Naive thymus-derived CD4-positive, alpha-beta T cell (primary cell): ENCODE results near the gene FAM13B. TPM values are rescaled to one million over a fixed set of nuclear protein-coding genes. Genes with fewer than 3 reads are reported as not detected.

Experiments
- ATAC-seq: fragments of 150-1000 bp; cut with Tn5 transposase; 2 replicates; pipeline ENCODE4 v1.10.0; 2021; ENCODE audit warnings: mild to moderate bottlenecking, moderate library complexity
- CTCF ChIA-PET: fragments of 350-600 bp; sonication (Branson Sonifier 250); formaldehyde crosslinking; loops from one replicate; lab custom pipeline; 2021; ENCODE audit warnings: antibody characterized with exemption; lab: Charles Lee
- POLR2A ChIA-PET: fragments of 350-600 bp; sonication (Branson Sonifier 250); formaldehyde crosslinking; loops from one replicate; lab custom pipeline; 2021; ENCODE audit warnings: antibody characterized with exemption, inconsistent platforms; lab: Charles Lee
- DNase-seq, 9 donors: peaks; one replicate each; pipeline versions ENCODE4 v3.0.0 to v3.0.0-alpha.2; 2020 to 2022; ENCODE audit warnings: mixed read lengths in 1 of 9
- H3K27ac ChIP-seq: one replicate; pipeline ENCODE4 v1.7.0; 2013; ENCODE audit warnings: mild to moderate bottlenecking, low read depth, low read length, moderate library complexity
- H3K27me3 ChIP-seq, 2 donors: one replicate each; pipeline ENCODE4 v1.7.0; 2013; ENCODE audit warnings: low read length in 2 of 2, mild to moderate bottlenecking in 2 of 2, moderate library complexity in 2 of 2; ENCODE audit not compliant: control insufficient read depth in 2 of 2, insufficient read depth in 2 of 2
- H3K36me3 ChIP-seq, 3 experiments: 1 replicate in 2 of 3; 2 replicates in 1 of 3; pipeline ENCODE4 v1.7.0; 2013; ENCODE audit warnings: low read length in 3 of 3, mild to moderate bottlenecking in 3 of 3, moderate library complexity in 1 of 3; ENCODE audit not compliant: insufficient read depth in 3 of 3, control insufficient read depth in 2 of 3
- H3K4me1 ChIP-seq, 2 donors: one replicate each; pipeline ENCODE4 v1.7.0; 2013; ENCODE audit warnings: low read length in 2 of 2, mild to moderate bottlenecking in 2 of 2, moderate library complexity in 1 of 2; ENCODE audit not compliant: control insufficient read depth in 2 of 2, insufficient read depth in 2 of 2
- H3K4me3 ChIP-seq: 2 replicates; pipeline ENCODE4 v1.7.0; 2013; ENCODE audit warnings: mild to moderate bottlenecking, low read length
- H3K9me3 ChIP-seq, 3 experiments: 1 replicate in 2 of 3; 2 replicates in 1 of 3; pipeline ENCODE4 v1.7.0; 2013; ENCODE audit warnings: low read length in 3 of 3; ENCODE audit not compliant: control insufficient read depth in 2 of 3
- H3K27ac Mint-ChIP-seq, 9 donors: one replicate each; pipeline ENCODE4 v1.8.0; 2020 to 2022; ENCODE audit warnings: mixed read lengths in 9 of 9, mild to moderate bottlenecking in 8 of 9, moderate library complexity in 5 of 9, inconsistent platforms in 2 of 9
- H3K27me3 Mint-ChIP-seq, 5 donors: one replicate each; pipeline ENCODE4 v1.8.0; 2021 to 2022; ENCODE audit warnings: mixed read lengths in 5 of 5, mild to moderate bottlenecking in 1 of 5
- H3K36me3 Mint-ChIP-seq, 5 donors: one replicate each; pipeline ENCODE4 v1.8.0; 2020 to 2022; ENCODE audit warnings: mixed read lengths in 5 of 5, mild to moderate bottlenecking in 3 of 5, inconsistent platforms in 1 of 5
- H3K4me1 Mint-ChIP-seq, 7 donors: one replicate each; pipeline ENCODE4 v1.8.0; 2020 to 2022; ENCODE audit warnings: mixed read lengths in 7 of 7, mild to moderate bottlenecking in 3 of 7, inconsistent platforms in 1 of 7
- H3K4me3 Mint-ChIP-seq, 10 donors: one replicate each; pipeline ENCODE4 v1.8.0; 2020 to 2022; ENCODE audit warnings: mild to moderate bottlenecking in 10 of 10, mixed read lengths in 10 of 10, moderate library complexity in 6 of 10, inconsistent platforms in 2 of 10
- H3K9me3 Mint-ChIP-seq, 11 donors: one replicate each; pipeline ENCODE4 v1.8.0; 2020 to 2022; ENCODE audit warnings: mixed read lengths in 11 of 11, mild to moderate bottlenecking in 4 of 11, inconsistent platforms in 1 of 11, moderate library complexity in 1 of 11
- intact Hi-C, 2 donors: fragments of 100-400 bp; cut with micrococcal nuclease; formaldehyde crosslinking; loops; one replicate each; pipeline ENCODE4 v1.15.1; 2023
- polyA plus RNA-seq, 2 donors: library from polyadenylated mRNA; unstranded; fragments of 300-500 nt; fragmentation: Illumina TruSeq; gene quantifications; one replicate each; pipeline ENCODE4 v1.2.3, GENCODE V29; 2021
- total RNA-seq, 6 experiments: library from RNA in 5 of 6; stranded (reverse) in 5 of 6; gene quantifications; 1 replicate in 5 of 6; 2 replicates in 1 of 6; pipeline ENCODE4 v1.2.3 and lab custom pipeline; 2021 to 2026

FAM13B gene
- total and polyA plus RNA-seq, 7 experiments from 2014 or later, result 17.6 to 58.8 (median 42.0) TPM

DNA sequence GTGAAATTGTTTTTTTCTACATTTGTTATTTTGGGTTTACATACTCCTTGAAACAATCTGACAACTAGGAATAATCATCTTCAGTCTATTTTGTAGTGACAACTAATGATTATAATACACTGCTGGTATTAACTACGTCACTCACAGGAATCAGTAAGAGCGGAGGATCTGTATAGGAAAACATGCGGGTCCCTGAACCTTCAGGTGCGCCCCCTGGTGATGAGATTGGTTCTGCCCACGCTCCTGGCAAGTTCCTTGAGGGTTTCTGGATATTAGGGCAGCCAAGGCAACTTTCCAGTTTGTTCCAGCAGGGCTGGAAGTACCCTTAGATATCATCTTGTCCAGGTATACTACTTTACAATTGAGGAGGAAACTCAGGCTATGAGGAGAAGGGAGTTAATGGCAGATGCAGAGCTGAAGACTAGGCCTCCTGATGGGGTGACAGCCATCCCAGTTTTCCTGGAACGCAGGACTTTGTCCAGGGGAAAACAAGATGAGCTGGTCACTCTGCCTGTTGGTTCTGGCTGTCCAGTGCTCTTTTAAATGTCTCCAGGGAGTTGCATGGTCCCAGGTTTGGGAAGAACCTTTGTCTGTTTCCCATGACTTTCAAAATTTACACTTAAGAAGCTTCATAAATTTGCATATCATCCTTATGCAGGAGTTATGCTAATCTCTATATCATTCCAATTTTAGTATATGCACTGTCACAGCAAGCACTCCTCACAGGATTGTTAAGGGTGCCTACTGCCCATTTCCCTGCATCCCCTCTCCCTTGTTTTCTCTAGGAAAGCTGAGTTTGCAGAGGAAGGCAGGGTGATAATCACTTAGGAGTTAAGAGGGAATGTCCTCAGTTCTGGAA, 36.1 kb upstream of the FAM13B start:
- Histone ChIP-seq H3K27me3 (no peaks in the 10 kb centered on the region), H3K4me1 (no peaks in the 10 kb centered on the region), H3K27ac (no peak overlapping the region), H3K4me3 (no peak overlapping the region), H3K9me3 (no peaks in the 10 kb centered on the region), H3K36me3 (no peaks in the 10 kb centered on the region)
- ChIA-PET POLR2A (interaction anchor here (0.6 to 0.7 kb wide), 2 partner anchors 108 to 448 kb away, joined by 3 read pairs; no protein-coding TSS in a partner anchor), CTCF (interaction anchor here (0.5 to 2.7 kb wide), 16 partner anchors 9 to 440 kb away, joined by 3 to 11 read pairs (median 4); no protein-coding TSS in a partner anchor)
- no peaks in the 10 kb centered on the region for H3K36me3 Mint-ChIP-seq
- peaks cover 0 to 11% (median 4%) of the 10 kb centered on the region in 7 donors for H3K4me1 Mint-ChIP-seq
- DNase-seq (peak; percentile 35 to 69 (median 51)), ATAC-seq (peak; percentile 85)
- no peak overlapping the region for H3K4me3 Mint-ChIP-seq
- no peaks in the 10 kb centered on the region for H3K9me3 Mint-ChIP-seq
- intact Hi-C loops, result loop anchor here (1.0 kb wide), 3 partner anchors 33 to 440 kb away; no protein-coding TSS in a partner anchor
- no peaks in the 10 kb centered on the region for H3K27me3 Mint-ChIP-seq
- no peak overlapping the region for H3K27ac Mint-ChIP-seq

GRCh38 chr5:138067945-138068344, 35.1 kb upstream of the FAM13B start:
- Histone ChIP-seq H3K36me3 (no peaks in the 10 kb centered on the region), H3K27ac (no peak overlapping the region), H3K9me3 (no peaks in the 10 kb centered on the region), H3K27me3 (no peaks in the 10 kb centered on the region), H3K4me3 (no peak overlapping the region), H3K4me1 (no peaks in the 10 kb centered on the region)
- intact Hi-C loops, result loop anchor here (1.0 kb wide), 3 partner anchors 32 to 439 kb away; no protein-coding TSS in a partner anchor
- POLR2A ChIA-PET, result no interaction called here
- no peaks in the 10 kb centered on the region for H3K9me3 Mint-ChIP-seq
- no peak overlapping the region for H3K27ac Mint-ChIP-seq
- ATAC-seq (no peak), DNase-seq (no peak)
- CTCF ChIA-PET, result interaction anchor here (0.6 to 2.7 kb wide), 8 partner anchors 10 to 83 kb away, joined by 3 to 11 read pairs (median 6); no protein-coding TSS in a partner anchor
- H3K4me3 Mint-ChIP-seq, result no peak overlapping the region
- no peaks in the 10 kb centered on the region for H3K36me3 Mint-ChIP-seq
- H3K4me1 Mint-ChIP-seq, result peaks cover 0 to 11% (median 4%) of the 10 kb centered on the region in 7 donors
- no peaks in the 10 kb centered on the region for H3K27me3 Mint-ChIP-seq

GRCh38 chr5:138065102-138065501, 32.2 kb upstream of the FAM13B start:
- Histone ChIP-seq H3K4me3 (no peak overlapping the region), H3K9me3 (no peaks in the 10 kb centered on the region), H3K36me3 (no peaks in the 10 kb centered on the region), H3K4me1 (no peaks in the 10 kb centered on the region), H3K27ac (no peak overlapping the region), H3K27me3 (no peaks in the 10 kb centered on the region)
- Mint-ChIP-seq H3K27ac (peak overlapping the region in 2 of 9 donors; percentile 5 to 22), H3K9me3 (no peaks in the 10 kb centered on the region), H3K27me3 (no peaks in the 10 kb centered on the region), H3K4me3 (no peak overlapping the region), H3K4me1 (peaks cover 0 to 5% (median 4%) of the 10 kb centered on the region in 7 donors), H3K36me3 (no peaks in the 10 kb centered on the region)
- POLR2A ChIA-PET, result no interaction called here
- CTCF ChIA-PET, result interaction anchor here (0.5 kb wide), 1 partner anchor 49 kb away, joined by 5 read pairs; no protein-coding TSS in a partner anchor
- DNase-seq (no peak), ATAC-seq (no peak)
- intact Hi-C loops, result no loop called here

DNA sequence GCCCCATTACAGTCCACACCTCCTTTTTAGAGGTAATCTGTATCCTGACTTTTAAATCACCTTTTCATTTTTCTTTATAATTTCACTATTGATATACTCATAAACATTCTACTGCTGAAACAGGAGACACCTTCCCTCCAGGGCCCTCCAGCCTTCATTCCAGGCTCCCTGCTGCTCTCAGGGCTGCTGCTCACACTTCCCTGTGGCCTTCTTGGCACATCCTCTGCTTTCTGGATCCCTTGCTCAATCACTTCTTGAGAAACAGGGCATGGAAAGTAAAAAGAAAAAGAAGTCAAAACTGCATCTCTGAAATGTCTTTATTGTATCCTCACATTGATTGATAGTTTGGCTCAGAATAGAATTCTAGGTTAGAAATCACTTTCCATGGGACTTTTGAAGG, 31.6 kb upstream of the FAM13B start:
- ATAC-seq, result no peak
- no peaks in the 10 kb centered on the region for H3K27me3 ChIP-seq

GRCh38 chr5:138054847-138055558, 22.1 kb upstream of the FAM13B start:
- ATAC-seq (no peak), DNase-seq (no peak)
- no peaks in the 10 kb centered on the region for H3K27me3 ChIP-seq
- Mint-ChIP-seq H3K27ac (no peak overlapping the region), H3K9me3 (no peaks in the 10 kb centered on the region), H3K27me3 (no peaks in the 10 kb centered on the region), H3K36me3 (no peaks in the 10 kb centered on the region), H3K4me3 (no peak overlapping the region), H3K4me1 (peaks cover 0 to 13% (median 0%) of the 10 kb centered on the region in 7 donors)
- intact Hi-C loops, result no loop called here
- ChIA-PET CTCF (interaction anchor here (0.8 kb wide), 1 partner anchor 22 kb away, joined by 3 read pairs; no protein-coding TSS in a partner anchor), POLR2A (no interaction called here)
- no peak overlapping the region for H3K27ac ChIP-seq
- H3K4me1 ChIP-seq, result no peaks in the 10 kb centered on the region
- no peaks in the 10 kb centered on the region for H3K36me3 ChIP-seq
- H3K4me3 ChIP-seq, result no peak overlapping the region
- H3K9me3 ChIP-seq, result no peaks in the 10 kb centered on the region

More for the DNA sequence above, 31.6 kb upstream of the FAM13B start:
- no peaks in the 10 kb centered on the region for H3K4me1 ChIP-seq
- Mint-ChIP-seq H3K27ac (peak overlapping the region in 3 of 9 donors; percentile 5 to 47 (median 22)), H3K4me1 (peaks cover 0 to 5% (median 4%) of the 10 kb centered on the region in 7 donors), H3K36me3 (no peaks in the 10 kb centered on the region), H3K4me3 (no peak overlapping the region), H3K9me3 (no peaks in the 10 kb centered on the region), H3K27me3 (no peaks in the 10 kb centered on the region)
- no peak overlapping the region for H3K27ac ChIP-seq
- no peaks in the 10 kb centered on the region for H3K9me3 ChIP-seq
- no peak for DNase-seq
- no peaks in the 10 kb centered on the region for H3K36me3 ChIP-seq
- POLR2A ChIA-PET, result no interaction called here
- CTCF ChIA-PET, result no interaction called here
- intact Hi-C loops, result no loop called here
- H3K4me3 ChIP-seq, result no peak overlapping the region

- CTCF ChIA-PET, result no interaction called here
- Histone ChIP-seq H3K36me3 (no peaks in the 10 kb centered on the region), H3K4me1 (no peaks in the 10 kb centered on the region), H3K27ac (no peak overlapping the region), H3K9me3 (no peaks in the 10 kb centered on the region), H3K27me3 (no peaks in the 10 kb centered on the region), H3K4me3 (no peak overlapping the region)
- intact Hi-C loops, result no loop called here
- Mint-ChIP-seq H3K4me3 (no peak overlapping the region), H3K27me3 (no peaks in the 10 kb centered on the region), H3K36me3 (no peaks in the 10 kb centered on the region), H3K9me3 (no peaks in the 10 kb centered on the region), H3K27ac (peak overlapping the region in 1 of 9 donors; percentile 69), H3K4me1 (peaks cover 0 to 13% (median 0%) of the 10 kb centered on the region in 7 donors)
- ATAC-seq (no peak), DNase-seq (no peak)
- POLR2A ChIA-PET, result interaction anchor here (1.0 kb wide), 1 partner anchor 166 kb away, joined by 3 read pairs; no protein-coding TSS in a partner anchor
Measured at GRCh38 chr5:138054206-138054605, 21.3 kb upstream of the FAM13B start.
